Esophagus (tissue), 2 donors: Measurements from ENCODE around the gene LAMA5. TPM values are rescaled to one million over a fixed set of nuclear protein-coding genes. Genes with fewer than 3 reads are reported as not detected.

Experiments
- H3K27ac ChIP-seq, 2 donors: one replicate each; pipeline ENCODE4 v1.5.1; 2013; ENCODE audit warnings: low read depth in 2 of 2, mild to moderate bottlenecking in 2 of 2, inconsistent platforms in 1 of 2, low read length in 1 of 2, moderate library complexity in 1 of 2
- H3K27me3 ChIP-seq, 2 donors: one replicate each; pipeline ENCODE4 v1.6.1; 2013; ENCODE audit warnings: low read length in 2 of 2, control low read depth in 1 of 2, mild to moderate bottlenecking in 1 of 2; ENCODE audit not compliant: insufficient read depth in 2 of 2, control insufficient read depth in 1 of 2
- H3K36me3 ChIP-seq, 2 donors: one replicate each; pipeline ENCODE4 v1.6.1; 2013; ENCODE audit warnings: low read length in 1 of 2; ENCODE audit not compliant: control insufficient read depth in 2 of 2, insufficient read depth in 2 of 2
- H3K4me1 ChIP-seq, 2 donors: one replicate each; pipeline ENCODE4 v1.6.1; 2013; ENCODE audit warnings: low read length in 1 of 2; ENCODE audit not compliant: control insufficient read depth in 2 of 2, insufficient read depth in 2 of 2
- H3K4me3 ChIP-seq, 2 donors: one replicate each; pipeline ENCODE4 v1.5.1; 2013; ENCODE audit warnings: low read length in 2 of 2, mild to moderate bottlenecking in 2 of 2, low read depth in 1 of 2, moderate library complexity in 1 of 2
- H3K9me3 ChIP-seq, 2 donors: one replicate each; pipeline ENCODE4 v1.6.1; 2013; ENCODE audit warnings: mild to moderate bottlenecking in 2 of 2, low read depth in 1 of 2, low read length in 1 of 2, moderate library complexity in 1 of 2; ENCODE audit not compliant: control insufficient read depth in 2 of 2, insufficient read depth in 1 of 2
- WGBS, 2 donors: extraction: QIAGEN DNeasy Blood & Tissue Kit; methylation state at CpG; one replicate each; pipeline ENCODE4 v1.1.7; 2013; 5-methylcytosine and 5-hydroxymethylcytosine counted together
- polyA plus RNA-seq, 2 donors: library from polyadenylated mRNA; stranded (reverse); fragments of 200-250 nt; gene quantifications; one replicate each; pipeline ENCODE4 v1.2.3, GENCODE V29; 2013
- donor health status: healthy with polysubstance abuse.
- donor health status: Bipolar disorder and iron deficiency.

Gene LAMA5
- polyA plus RNA-seq, 2 donors: 79.9 to 329 TPM

DNA sequence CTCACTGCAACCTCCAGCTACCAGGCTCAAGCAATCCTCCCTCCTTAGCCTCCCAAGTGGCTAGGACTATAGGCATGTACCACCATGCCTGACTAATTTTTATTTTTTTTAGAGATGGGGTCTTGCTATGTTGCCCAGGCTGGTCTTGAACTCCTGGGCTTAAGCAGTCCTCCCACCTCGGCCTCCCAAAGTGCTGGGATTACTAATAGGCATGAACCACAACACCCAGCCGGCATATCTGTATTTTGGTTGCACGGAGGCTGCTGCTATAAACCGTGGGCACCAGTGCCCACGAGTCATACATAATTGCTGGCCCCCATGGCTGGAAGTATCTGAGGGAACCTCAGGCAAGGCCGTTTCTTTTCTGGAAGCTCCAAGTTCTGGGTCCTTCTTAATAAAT, 82.7 kb downstream of the LAMA5 start:
- WGBS, 2 donors: 86 to 87% methylated on average over 6 of the region's 6 CpGs
- Histone ChIP-seq H3K4me3 (no peak overlapping the region), H3K27me3 (no peaks in the 10 kb centered on the region), H3K27ac (no peak overlapping the region), H3K4me1 (peaks cover 0 to 2% of the 10 kb centered on the region in 2 donors), H3K9me3 (no peaks in the 10 kb centered on the region), H3K36me3 (peaks cover 37 to 68% of the 10 kb centered on the region in 2 donors)

DNA sequence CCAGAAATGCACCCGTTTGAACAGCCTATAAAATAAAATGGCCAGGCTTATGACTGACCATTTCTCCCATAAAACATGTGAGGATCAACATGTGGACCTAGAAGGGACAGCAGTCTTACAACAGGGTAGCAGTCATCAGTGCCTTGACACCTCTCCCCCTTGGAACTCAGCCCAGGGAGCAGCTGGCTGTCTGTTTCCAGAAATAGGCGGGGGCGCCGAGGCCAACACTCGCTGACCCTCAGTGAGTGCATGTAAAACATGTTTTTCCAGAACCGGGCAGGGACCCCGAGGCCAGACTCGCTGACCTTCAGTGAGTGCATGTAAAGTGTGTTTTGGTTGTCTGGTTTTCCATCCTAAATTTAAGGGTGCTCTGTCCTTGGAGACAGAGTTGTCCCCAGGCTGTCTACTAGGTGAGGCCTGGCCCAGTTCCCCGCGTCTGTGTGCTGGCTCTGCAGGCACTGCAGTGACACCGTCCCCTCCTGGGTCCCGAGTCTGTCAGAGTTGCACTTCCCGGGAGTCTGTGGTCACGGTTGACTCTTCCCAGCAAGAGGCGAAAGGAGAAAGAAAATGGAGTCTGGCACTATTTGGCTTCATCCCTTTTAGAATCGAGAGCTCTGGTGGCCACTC, 84.1 kb downstream of the LAMA5 start:
- no peaks in the 10 kb centered on the region for H3K27me3 ChIP-seq
- peaks cover 0 to 2% of the 10 kb centered on the region in 2 donors for H3K4me1 ChIP-seq
- peaks cover 42 to 63% of the 10 kb centered on the region in 2 donors for H3K36me3 ChIP-seq
- no peak overlapping the region for H3K4me3 ChIP-seq
- peaks cover 0 to 2% of the 10 kb centered on the region in 2 donors for H3K9me3 ChIP-seq
- H3K27ac ChIP-seq: no peak overlapping the region
- WGBS, 2 donors: 73 to 80% methylated on average over 16 of the region's 16 CpGs

DNA sequence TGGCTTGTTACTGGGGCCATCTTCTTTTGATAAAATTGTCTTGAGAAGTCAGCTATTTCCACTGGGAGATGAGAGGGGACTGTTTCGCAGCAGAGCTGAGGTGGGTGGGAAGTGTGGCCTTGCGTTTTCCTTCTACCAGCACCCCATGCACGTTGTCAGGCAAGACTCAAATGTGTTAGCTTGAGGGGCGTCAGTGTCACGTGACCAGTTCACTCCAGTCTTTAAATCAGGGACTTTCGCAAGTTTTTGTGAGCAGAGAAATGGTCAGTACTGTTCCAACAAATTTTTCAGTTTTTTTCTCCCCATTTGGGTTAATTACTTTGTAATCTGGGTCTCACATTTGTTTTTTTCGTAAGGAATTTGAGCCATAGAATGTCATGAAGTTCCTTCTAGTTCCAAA, 85.0 kb downstream of the LAMA5 start:
- Histone ChIP-seq H3K4me1 (no peaks in the 10 kb centered on the region), H3K27ac (no peak overlapping the region), H3K9me3 (peaks cover 0 to 2% of the 10 kb centered on the region in 2 donors), H3K4me3 (no peak overlapping the region), H3K27me3 (no peaks in the 10 kb centered on the region), H3K36me3 (peaks cover 42 to 64% of the 10 kb centered on the region in 2 donors)
- WGBS, 2 donors: 95% methylated on average over 7 of the region's 7 CpGs

DNA sequence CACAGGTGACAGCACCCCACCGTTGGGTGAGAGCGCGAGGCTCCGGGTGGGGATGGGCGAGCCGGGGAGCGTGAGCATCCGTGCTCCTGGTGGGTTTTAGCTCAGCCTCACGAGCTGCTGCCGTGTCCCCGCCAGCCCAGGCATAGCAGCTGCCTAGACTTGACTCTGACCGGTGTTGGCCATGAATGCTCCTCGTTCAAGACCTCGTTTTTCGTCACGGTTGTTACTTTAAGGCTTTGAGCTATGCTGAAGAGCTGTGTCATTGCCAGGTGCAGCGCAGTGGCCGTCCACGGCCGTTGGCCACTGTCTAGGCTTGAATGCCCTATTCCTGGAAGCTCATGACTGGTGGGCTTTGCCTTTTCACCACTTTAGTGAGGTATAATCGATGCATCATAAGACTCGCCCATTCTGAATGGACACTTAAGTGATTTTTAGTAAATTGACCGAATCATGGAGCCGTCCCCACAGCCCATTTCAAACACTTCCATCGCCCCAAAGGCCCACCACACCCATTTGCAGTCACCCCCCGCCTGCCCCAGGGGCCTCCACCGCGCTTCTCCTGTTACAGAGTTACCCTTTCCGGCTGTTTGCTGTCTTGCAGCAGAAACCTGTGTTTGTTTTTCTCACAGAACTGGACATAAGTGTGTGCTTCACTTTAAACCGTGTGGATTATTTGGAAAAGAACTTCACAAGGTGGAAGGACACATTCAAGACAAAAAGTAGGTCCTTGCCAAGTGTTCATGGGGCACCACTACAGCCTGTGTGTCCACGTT, 85.8 kb downstream of the LAMA5 start:
- H3K27me3 ChIP-seq: no peaks in the 10 kb centered on the region
- no peaks in the 10 kb centered on the region for H3K4me1 ChIP-seq
- peaks cover 0 to 2% of the 10 kb centered on the region in 2 donors for H3K9me3 ChIP-seq
- WGBS, 2 donors: 91% methylated on average over 31 of the region's 31 CpGs
- peaks cover 39 to 61% of the 10 kb centered on the region in 2 donors for H3K36me3 ChIP-seq
- H3K4me3 ChIP-seq: no peak overlapping the region
- no peak overlapping the region for H3K27ac ChIP-seq

DNA sequence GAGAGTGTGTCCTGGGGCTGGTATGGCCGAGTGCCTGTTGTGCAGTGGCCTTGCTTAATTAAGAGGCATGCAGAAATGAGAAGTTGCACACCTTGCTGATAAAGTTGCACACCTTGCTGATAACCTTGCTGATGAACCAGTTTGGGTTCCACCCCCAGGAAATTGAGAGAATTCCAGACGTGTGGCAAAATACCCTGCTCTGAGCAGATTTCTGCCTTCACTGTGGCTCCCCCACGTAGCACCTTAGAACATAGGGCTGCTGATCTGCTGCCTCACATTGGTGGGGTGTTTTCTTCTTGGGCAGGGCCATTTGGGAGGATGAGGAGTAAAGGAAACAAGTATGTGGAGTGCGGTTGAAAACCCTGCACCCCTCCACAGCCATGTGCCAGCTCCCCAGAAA, 86.8 kb downstream of the LAMA5 start:
- peaks cover 0 to 2% of the 10 kb centered on the region in 2 donors for H3K9me3 ChIP-seq
- no peaks in the 10 kb centered on the region for H3K4me1 ChIP-seq
- peaks cover 42 to 56% of the 10 kb centered on the region in 2 donors for H3K36me3 ChIP-seq
- WGBS, 2 donors: 88 to 91% methylated on average over 4 of the region's 4 CpGs
- no peak overlapping the region for H3K4me3 ChIP-seq
- H3K27ac ChIP-seq: no peak overlapping the region
- H3K27me3 ChIP-seq: no peaks in the 10 kb centered on the region

DNA sequence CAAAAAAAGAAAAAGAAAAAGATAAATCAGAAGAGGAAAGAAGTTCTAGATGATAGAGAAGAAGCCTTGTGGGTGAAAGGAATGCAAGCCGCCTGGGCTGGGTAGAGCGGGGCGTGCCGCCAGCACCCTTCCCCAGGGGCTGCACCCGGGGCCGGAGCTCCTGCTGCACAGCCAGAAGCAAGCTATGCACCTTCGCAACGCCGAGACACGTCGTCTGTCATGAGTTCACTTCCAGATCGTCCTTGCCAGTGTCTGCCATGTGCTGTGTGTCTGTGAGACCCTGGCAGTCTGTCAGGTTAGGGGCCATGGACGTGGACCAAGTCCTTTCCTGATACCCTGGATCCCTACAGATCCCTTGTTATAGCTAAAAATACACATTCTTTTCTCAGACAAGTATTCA, 89.9 kb downstream of the LAMA5 start:
- no peak overlapping the region for H3K4me3 ChIP-seq
- no peaks in the 10 kb centered on the region for H3K4me1 ChIP-seq
- H3K9me3 ChIP-seq: peaks cover 0 to 2% of the 10 kb centered on the region in 2 donors
- H3K36me3 ChIP-seq: peaks cover 34 to 65% of the 10 kb centered on the region in 2 donors
- H3K27me3 ChIP-seq: no peaks in the 10 kb centered on the region
- 72 to 75% methylated on average over 13 of the region's 13 CpGs for WGBS, 2 donors
- no peak overlapping the region for H3K27ac ChIP-seq

DNA sequence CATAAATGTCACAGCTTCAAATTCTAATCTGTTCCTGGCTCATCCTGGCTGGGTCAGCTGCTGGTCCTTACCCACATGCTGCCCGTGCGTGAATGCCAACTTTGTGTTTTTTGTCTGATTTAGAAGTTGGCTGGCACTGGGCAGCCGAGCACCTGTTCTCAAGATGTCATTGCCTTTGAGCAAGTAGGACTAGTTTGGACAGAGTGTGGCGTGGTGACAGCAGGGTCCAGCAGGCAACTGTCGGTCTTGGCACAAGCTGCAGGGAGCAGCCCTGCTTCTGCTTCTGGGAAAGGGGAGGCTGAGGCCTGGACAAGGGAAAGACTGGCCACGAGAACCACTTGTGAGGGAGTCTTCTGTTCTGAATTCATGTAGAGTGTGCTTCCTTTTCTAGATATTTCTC, 90.7 kb downstream of the LAMA5 start:
- Histone ChIP-seq H3K9me3 (peaks cover 0 to 2% of the 10 kb centered on the region in 2 donors), H3K4me3 (no peak overlapping the region), H3K36me3 (peaks cover 33 to 66% of the 10 kb centered on the region in 2 donors), H3K27me3 (no peaks in the 10 kb centered on the region), H3K27ac (no peak overlapping the region), H3K4me1 (no peaks in the 10 kb centered on the region)
- 71 to 80% methylated on average over 6 of the region's 6 CpGs for WGBS, 2 donors

DNA sequence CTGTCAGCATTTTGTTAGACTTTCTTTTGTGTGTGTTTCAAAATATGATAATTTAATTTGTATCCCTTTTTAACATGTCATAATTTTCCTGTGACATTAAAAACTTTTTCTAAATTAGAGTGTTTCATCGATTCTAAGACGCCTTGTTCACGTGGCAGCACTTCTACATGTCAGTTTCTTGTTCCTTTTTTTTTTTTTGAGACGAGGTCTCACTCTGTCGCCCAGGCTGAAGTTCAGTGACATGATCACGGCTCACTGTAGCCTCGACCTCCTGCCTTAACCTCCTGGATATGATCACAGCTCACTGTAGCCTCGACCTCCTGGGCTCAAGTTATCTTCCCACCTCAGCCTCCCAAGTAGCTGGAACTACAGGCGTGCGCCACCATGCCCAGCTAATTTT, 91.9 kb downstream of the LAMA5 start:
- Histone ChIP-seq H3K27me3 (no peaks in the 10 kb centered on the region), H3K9me3 (peaks cover 0 to 2% of the 10 kb centered on the region in 2 donors), H3K36me3 (peaks cover 23 to 58% of the 10 kb centered on the region in 2 donors), H3K4me3 (no peak overlapping the region), H3K4me1 (no peaks in the 10 kb centered on the region), H3K27ac (no peak overlapping the region)
- 92 to 93% methylated on average over 10 of the region's 10 CpGs for WGBS, 2 donors

DNA sequence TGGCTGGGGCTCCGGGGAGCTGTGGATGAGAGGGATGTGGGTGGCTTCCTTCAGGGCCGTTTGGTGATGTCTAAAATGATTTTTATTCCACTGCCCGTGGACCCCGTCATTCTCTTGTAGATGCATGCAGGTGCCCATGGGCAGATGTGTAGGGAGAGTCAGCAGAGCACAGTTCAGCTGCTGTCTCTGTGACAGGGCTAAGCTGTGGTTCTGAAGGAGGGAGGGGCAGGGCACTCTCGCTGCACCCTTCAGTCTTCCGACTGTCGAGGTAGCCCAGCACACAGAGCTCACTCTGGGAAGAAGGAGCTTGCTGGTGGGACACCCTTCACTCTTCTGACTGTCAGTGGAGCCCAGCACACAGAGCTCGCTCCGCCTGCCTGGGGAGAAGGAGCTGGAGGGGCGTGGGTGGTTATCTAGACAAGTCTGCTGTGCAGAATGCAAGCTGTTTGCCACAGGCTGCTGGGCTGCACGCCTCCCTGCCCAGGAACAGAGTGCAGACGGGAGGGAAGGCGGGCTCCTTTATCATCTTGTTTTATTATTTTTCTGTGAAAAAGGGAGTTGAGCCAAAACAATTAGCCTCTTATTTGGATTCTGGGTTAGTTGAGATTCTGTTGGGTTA, 92.7 kb downstream of the LAMA5 start:
- peaks cover 15 to 58% of the 10 kb centered on the region in 2 donors for H3K36me3 ChIP-seq
- H3K4me1 ChIP-seq: no peaks in the 10 kb centered on the region
- 84 to 85% methylated on average over 13 of the region's 13 CpGs for WGBS, 2 donors

More for the DNA sequence above, 92.7 kb downstream of the LAMA5 start:
- no peak overlapping the region for H3K4me3 ChIP-seq
- H3K27ac ChIP-seq: no peak overlapping the region
- peaks cover 0 to 2% of the 10 kb centered on the region in 2 donors for H3K9me3 ChIP-seq
- no peaks in the 10 kb centered on the region for H3K27me3 ChIP-seq
